NAMALWA (cell line): ENCODE measurements around the gene DLL1.

Experiments used
- DNase-seq: peaks from one replicate; pipeline ENCODE4 v3.0.0-alpha.2; 2015; ENCODE audit warnings: low spot score

The DLL1 gene

GRCh38 chr6:170249817-170250216 is 41.1 kb downstream of the DLL1 start:
- no peak for DNase-seq

GRCh38 chr6:170248861-170249600 is 41.8 kb downstream of the DLL1 start:
- DNase-seq = no peak

GRCh38 chr6:170248111-170248805 is 42.6 kb downstream of the DLL1 start:
- no peak for DNase-seq

- DNase-seq = no peak
Observed at GRCh38 chr6:170247178-170247701, 43.6 kb downstream of the DLL1 start.

GRCh38 chr6:170245475-170245992 is 45.3 kb downstream of the DLL1 start:
- DNase-seq = no peak

GRCh38 chr6:170244721-170245474 is 46.0 kb downstream of the DLL1 start:
- DNase-seq = no peak

- DNase-seq = no peak
Observed at GRCh38 chr6:170243791-170244291, 47.0 kb downstream of the DLL1 start.

- no peak for DNase-seq
Observed at GRCh38 chr6:170243386-170243785, 47.5 kb downstream of the DLL1 start.

- no peak for DNase-seq
Observed at GRCh38 chr6:170238741-170239565, 51.9 kb downstream of the DLL1 start.

GRCh38 chr6:170237999-170238740 is 52.7 kb downstream of the DLL1 start:
- DNase-seq = no peak

- DNase-seq = no peak
Observed at GRCh38 chr6:170236131-170236836, 54.6 kb downstream of the DLL1 start.

GRCh38 chr6:170235391-170236125 is 55.3 kb downstream of the DLL1 start:
- DNase-seq = no peak

- no peak for DNase-seq
Observed at GRCh38 chr6:170234419-170234818, 56.5 kb downstream of the DLL1 start.

GRCh38 chr6:170233286-170234205 is 57.3 kb downstream of the DLL1 start:
- no peak for DNase-seq
